Endothelial cell (in vitro differentiated cells): ENCODE measurements around the gene PIP5K1B. TPM values are rescaled to one million over a fixed set of nuclear protein-coding genes. Genes with fewer than 3 reads are reported as not detected.

ENCODE experiments used
- DNase-seq: peaks from one replicate; pipeline ENCODE4 v3.0.0; 2021; ENCODE audit warnings: low spot score
- H3K27ac Mint-ChIP-seq: one replicate; pipeline ENCODE4 v1.8.0; 2021; ENCODE audit warnings: mixed read lengths, inconsistent platforms; ENCODE audit not compliant: unreplicated experiment
- H3K27me3 Mint-ChIP-seq: one replicate; pipeline ENCODE4 v1.8.0; 2021; ENCODE audit warnings: mild to moderate bottlenecking, moderate library complexity, mixed read lengths, inconsistent platforms; ENCODE audit not compliant: unreplicated experiment
- H3K36me3 Mint-ChIP-seq: one replicate; pipeline ENCODE4 v1.8.0; 2021; ENCODE audit warnings: mild to moderate bottlenecking, low read depth, mixed read lengths, inconsistent platforms; ENCODE audit not compliant: unreplicated experiment
- H3K4me1 Mint-ChIP-seq: one replicate; pipeline ENCODE4 v1.8.0; 2021; ENCODE audit warnings: mild to moderate bottlenecking, mixed read lengths, inconsistent platforms; ENCODE audit not compliant: unreplicated experiment
- H3K4me3 Mint-ChIP-seq: one replicate; pipeline ENCODE4 v1.8.0; 2021; ENCODE audit warnings: mild to moderate bottlenecking, mixed read lengths, inconsistent platforms; ENCODE audit not compliant: unreplicated experiment
- H3K9me3 Mint-ChIP-seq: one replicate; pipeline ENCODE4 v1.8.0; 2021; ENCODE audit warnings: mixed read lengths, inconsistent platforms; ENCODE audit not compliant: unreplicated experiment
- CTCF ChIP-seq: fragments of 200-600 bp; sonication (generic); IDR thresholded peaks from one replicate; pipeline ENCODE4 v1.5.0; 2021; ENCODE audit warnings: antibody characterized with exemption; ENCODE audit not compliant: unreplicated experiment
- total RNA-seq: library from RNA; stranded (reverse); fragmentation: NEBNext Ultra II Directional; extraction: Animal tissue kit (Norgen Biotek cat#: 25700); gene quantifications from one replicate; pipeline ENCODE4 v1.2.1, GENCODE V29; 2021; ENCODE audit not compliant: unreplicated experiment

The PIP5K1B gene
- total RNA-seq, 1 donor from 2014 or later, result 1.8 TPM

GRCh38 chr9:68759981-68760673 is 55.1 kb downstream of the PIP5K1B start:
- Mint-ChIP-seq H3K9me3 (peaks cover 5% of the 10 kb centered on the region), H3K27me3 (no peaks in the 10 kb centered on the region), H3K27ac (no peak overlapping the region), H3K36me3 (no peaks in the 10 kb centered on the region), H3K4me3 (no peak overlapping the region), H3K4me1 (peaks cover 4% of the 10 kb centered on the region)
- TF ChIP-seq CTCF, result no peak
- DNase-seq, result no peak

GRCh38 chr9:68760674-68761333 is 55.8 kb downstream of the PIP5K1B start:
- H3K36me3 Mint-ChIP-seq, result no peaks in the 10 kb centered on the region
- peaks cover under 1% of the 10 kb centered on the region for H3K4me1 Mint-ChIP-seq
- no peak overlapping the region for H3K4me3 Mint-ChIP-seq
- H3K27ac Mint-ChIP-seq, result no peak overlapping the region
- peaks cover 5% of the 10 kb centered on the region for H3K9me3 Mint-ChIP-seq
- no peak for DNase-seq
- TF ChIP-seq CTCF, result no peak
- H3K27me3 Mint-ChIP-seq, result no peaks in the 10 kb centered on the region

- H3K9me3 Mint-ChIP-seq, result peaks cover 5% of the 10 kb centered on the region
- TF ChIP-seq CTCF, result no peak
- no peaks in the 10 kb centered on the region for H3K36me3 Mint-ChIP-seq
- H3K27me3 Mint-ChIP-seq, result peaks cover 2% of the 10 kb centered on the region
- no peak for DNase-seq
- H3K4me3 Mint-ChIP-seq, result no peak overlapping the region
- no peaks in the 10 kb centered on the region for H3K4me1 Mint-ChIP-seq
- H3K27ac Mint-ChIP-seq, result no peak overlapping the region
These were observed 57.5 kb downstream of the PIP5K1B start for GRCh38 chr9:68762570-68762969.

- Mint-ChIP-seq H3K9me3 (peaks cover 5% of the 10 kb centered on the region), H3K27me3 (peaks cover 2% of the 10 kb centered on the region), H3K27ac (no peak overlapping the region), H3K36me3 (no peaks in the 10 kb centered on the region), H3K4me3 (no peak overlapping the region), H3K4me1 (no peaks in the 10 kb centered on the region)
- no peak for DNase-seq
- no peak for TF ChIP-seq CTCF
These were observed 58.1 kb downstream of the PIP5K1B start for GRCh38 chr9:68763104-68763503.

GRCh38 chr9:68768619-68769018 is 63.6 kb downstream of the PIP5K1B start:
- no peak overlapping the region for H3K4me3 Mint-ChIP-seq
- no peak for DNase-seq
- TF ChIP-seq CTCF, result no peak
- H3K4me1 Mint-ChIP-seq, result no peaks in the 10 kb centered on the region
- H3K27ac Mint-ChIP-seq, result no peak overlapping the region
- no peaks in the 10 kb centered on the region for H3K36me3 Mint-ChIP-seq
- no peaks in the 10 kb centered on the region for H3K9me3 Mint-ChIP-seq
- peaks cover 2% of the 10 kb centered on the region for H3K27me3 Mint-ChIP-seq
